ENCODE results near the gene RBP7.
A peak's percentile ranks its signal among the peaks of the same experiment; 100 is the strongest.

Gene RBP7

GRCh38 chr1:10032590-10033358 lies 35.7 kb downstream of the RBP7 start, which contains the start of gene UBE4B:
UBE4B (plus strand) TSS chr1:10032958; CDS start chr1:10033671, 713 bp downstream.
- DNase-seq: peak; percentile 100

GRCh38 chr1:10033359-10033845 lies 36.4 kb downstream of the RBP7 start:
- peak; percentile 64 for DNase-seq

- no peak for DNase-seq
These were observed 45.7 kb downstream of the RBP7 start for GRCh38 chr1:10042746-10043145.

- peak; percentile 57 for DNase-seq
These were observed 48.7 kb downstream of the RBP7 start for GRCh38 chr1:10045480-10046355.

- no peak for DNase-seq
These were observed 49.5 kb downstream of the RBP7 start for GRCh38 chr1:10046356-10047085.

GRCh38 chr1:10048601-10049000 lies 51.6 kb downstream of the RBP7 start:
- DNase-seq: no peak

- no peak for DNase-seq
These were observed 53.6 kb downstream of the RBP7 start for GRCh38 chr1:10050611-10051010.

GRCh38 chr1:10051656-10052055 lies 54.6 kb downstream of the RBP7 start:
- DNase-seq: no peak

GRCh38 chr1:10052347-10052746 lies 55.3 kb downstream of the RBP7 start:
- no peak for DNase-seq

GRCh38 chr1:10054465-10054864 lies 57.4 kb downstream of the RBP7 start:
- no peak for DNase-seq

GRCh38 chr1:10056599-10056987 lies 59.6 kb downstream of the RBP7 start:
- peak; percentile 14 for DNase-seq

GRCh38 chr1:10057343-10057742 lies 60.3 kb downstream of the RBP7 start:
- no peak for DNase-seq

- DNase-seq: no peak
These were observed 60.8 kb downstream of the RBP7 start for GRCh38 chr1:10057796-10058195.

- DNase-seq: no peak
These were observed 62.3 kb downstream of the RBP7 start for GRCh38 chr1:10059342-10059718.

- DNase-seq: no peak
These were observed 63.5 kb downstream of the RBP7 start for GRCh38 chr1:10060311-10061100.

- no peak for DNase-seq
These were observed 64.2 kb downstream of the RBP7 start for GRCh38 chr1:10061276-10061675.

GRCh38 chr1:10063878-10064277 lies 66.8 kb downstream of the RBP7 start:
- DNase-seq: no peak

GRCh38 chr1:10064416-10065343 lies 67.7 kb downstream of the RBP7 start:
- no peak for DNase-seq

GRCh38 chr1:10065344-10065685 lies 68.3 kb downstream of the RBP7 start:
- DNase-seq: no peak

Measured in RPMI8226 (cell line).